HG03571 (cell line): ENCODE data around the gene MAN2A1.

Source experiments
- ATAC-seq: cut with Tn5 transposase; IDR thresholded peaks from one replicate; pipeline ENCODE4 v1.9.1; 2021; ENCODE audit not compliant: unreplicated experiment

The MAN2A1 gene

DNA sequence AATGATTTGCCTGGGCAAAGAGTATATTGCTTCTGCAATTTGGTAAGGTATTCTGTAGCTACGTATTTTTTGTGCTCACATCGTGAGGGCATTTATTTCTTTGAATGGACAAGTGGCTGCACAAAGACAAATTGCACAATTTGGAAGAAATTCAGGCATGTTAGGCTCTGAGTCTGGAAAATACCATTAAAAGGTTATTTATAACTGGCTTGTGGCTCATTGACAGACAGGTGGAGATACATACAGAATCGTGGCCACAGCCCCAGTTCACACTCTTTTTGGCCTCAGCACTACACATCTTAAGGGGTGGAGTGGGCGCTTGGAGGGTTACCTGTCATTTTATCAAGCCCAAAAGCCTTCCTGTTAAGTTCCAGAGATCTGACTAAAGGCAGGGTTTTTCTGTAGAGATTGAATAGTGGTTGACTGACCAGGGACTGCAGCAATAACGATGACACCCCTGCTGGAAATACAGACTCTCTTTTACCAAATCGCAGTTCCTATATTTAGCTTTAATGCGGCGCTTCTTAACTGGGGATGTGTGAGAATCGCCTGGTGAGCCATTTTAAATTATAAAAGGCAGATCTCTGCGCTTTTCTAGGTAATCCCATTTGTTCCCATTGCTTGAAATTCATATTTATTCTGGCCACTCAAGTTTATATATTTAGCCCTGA, 14.7 kb downstream of the MAN2A1 start:
- no peak for ATAC-seq

DNA sequence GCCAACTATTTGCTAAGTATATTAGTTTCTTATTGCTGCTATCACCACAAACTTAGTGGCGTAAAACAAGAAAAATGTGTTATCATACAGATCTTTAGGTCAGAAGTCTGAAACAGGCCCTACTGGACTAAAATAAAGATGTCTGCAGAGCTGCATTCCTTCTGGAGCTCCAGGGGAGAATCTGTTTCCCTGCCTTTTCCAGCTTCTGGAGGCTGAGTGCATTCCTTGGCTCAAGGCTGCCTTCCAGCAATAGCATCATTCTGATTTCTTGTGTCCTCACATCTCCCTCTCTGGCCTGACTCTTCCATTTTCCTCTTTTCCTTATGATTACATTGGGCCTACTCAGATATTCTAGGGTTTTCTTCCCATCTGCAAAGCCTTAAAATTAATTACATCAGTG, 15.9 kb downstream of the MAN2A1 start:
- ATAC-seq, result no peak

DNA sequence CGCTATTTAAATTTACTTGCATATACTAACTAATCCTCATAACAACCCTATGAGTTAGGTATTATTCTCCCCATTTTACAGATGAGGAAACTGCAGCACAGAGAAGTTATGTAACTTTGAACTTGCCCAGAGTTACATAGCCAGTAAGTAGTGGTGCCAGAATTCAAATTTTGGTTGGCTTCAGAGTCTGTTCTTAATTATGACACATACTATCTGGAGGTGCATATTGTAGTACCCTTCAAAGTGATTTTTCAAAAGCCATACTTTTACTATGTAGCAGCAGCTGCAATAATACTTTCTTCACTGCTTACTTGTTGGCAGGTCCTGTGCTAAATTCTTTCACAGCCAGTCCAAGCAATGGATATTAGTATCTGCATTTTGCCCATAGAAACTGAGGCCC, 16.4 kb downstream of the MAN2A1 start:
- ATAC-seq, result no peak

DNA sequence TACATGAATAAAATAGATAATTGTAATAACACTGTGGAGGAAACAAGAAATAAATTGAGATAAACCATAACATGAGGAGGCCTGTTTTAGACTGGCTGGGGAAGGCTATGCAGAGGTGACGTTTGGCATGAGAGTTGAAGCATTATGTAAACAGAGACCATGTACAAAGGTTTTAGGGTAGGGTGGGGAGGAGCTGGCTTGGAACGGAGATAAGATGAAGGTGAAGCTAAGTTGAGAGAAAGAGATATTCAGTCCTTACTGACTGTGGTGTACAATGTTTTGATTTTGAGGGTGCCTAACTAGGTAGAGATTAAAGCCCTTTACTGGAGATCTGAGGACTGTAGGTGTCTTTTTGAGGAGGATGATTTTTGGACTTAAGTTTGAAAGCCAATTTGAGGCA, 17.8 kb downstream of the MAN2A1 start:
- ATAC-seq, result no peak

DNA sequence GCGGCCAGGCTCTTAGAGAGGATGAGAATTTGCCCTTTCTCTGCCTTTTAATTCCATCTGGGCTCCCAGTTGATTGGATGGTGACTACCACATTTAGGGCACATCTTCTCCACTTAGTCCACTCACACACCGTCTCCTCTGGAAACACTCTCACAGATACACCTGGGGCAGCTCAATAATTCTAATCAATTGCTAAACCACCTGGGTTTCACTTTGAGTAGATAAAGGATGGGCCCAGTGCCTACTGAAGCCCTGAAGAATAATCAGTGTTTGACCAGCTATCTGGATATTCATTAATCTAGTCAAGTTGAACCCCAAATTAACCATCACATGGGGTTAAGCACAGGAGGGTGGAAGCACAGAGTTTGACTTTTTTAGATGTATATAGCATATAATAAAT, 19.1 kb downstream of the MAN2A1 start:
- no peak for ATAC-seq

DNA sequence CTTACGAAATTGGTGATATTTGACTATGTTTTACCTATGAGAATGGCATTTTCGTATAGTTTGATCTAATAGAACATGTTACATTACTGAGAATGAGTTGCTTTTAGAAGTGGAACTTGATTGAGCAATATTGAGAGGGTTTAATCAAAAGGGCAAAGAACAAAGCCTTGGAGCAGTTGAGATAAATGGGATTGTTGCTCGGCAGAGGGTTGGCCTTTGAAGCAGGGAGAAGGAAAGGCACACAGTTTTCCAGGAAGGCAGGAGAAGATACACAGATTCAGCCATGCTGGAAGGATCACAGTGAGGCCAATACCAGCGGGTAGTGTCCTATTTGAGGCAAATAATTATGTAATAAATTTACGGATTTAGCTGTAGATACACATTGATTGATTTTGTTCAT, 19.5 kb downstream of the MAN2A1 start:
- ATAC-seq, result no peak

DNA sequence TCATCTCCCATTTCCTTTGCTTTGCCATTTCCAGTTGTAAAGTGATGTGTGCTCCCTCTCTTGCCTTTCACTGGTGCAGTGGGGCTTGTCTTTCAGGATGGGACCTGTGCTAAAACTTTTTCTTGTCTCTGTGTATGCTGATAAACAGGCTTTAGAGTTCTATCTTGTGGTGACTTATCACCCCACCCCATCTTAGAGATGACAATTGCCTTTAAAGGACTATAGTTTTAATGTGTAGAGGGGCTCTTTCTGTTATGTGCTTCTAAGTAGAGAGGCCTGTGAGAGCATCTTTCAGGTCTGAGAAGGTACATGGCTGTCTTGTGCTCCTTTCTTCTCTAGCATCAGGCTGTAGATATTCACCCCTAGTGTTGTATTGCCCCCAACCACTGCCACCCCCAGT, 21.9 kb downstream of the MAN2A1 start:
- ATAC-seq, result no peak

DNA sequence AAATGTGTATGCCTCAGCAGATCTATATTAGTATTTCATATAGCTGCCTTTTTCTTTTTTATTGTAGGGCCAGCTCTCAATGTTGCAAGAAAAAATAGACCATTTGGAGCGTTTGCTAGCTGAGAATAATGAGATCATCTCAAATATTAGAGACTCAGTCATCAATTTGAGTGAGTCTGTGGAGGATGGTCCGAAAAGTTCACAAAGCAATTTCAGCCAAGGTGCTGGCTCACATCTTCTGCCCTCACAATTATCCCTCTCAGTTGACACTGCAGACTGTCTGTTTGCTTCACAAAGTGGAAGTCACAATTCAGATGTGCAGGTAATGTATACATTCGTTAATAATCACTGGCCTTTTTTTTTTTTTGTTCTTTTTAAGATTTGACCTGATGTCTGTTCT, 23.7 kb downstream of the MAN2A1 start:
- ATAC-seq, result no peak

DNA sequence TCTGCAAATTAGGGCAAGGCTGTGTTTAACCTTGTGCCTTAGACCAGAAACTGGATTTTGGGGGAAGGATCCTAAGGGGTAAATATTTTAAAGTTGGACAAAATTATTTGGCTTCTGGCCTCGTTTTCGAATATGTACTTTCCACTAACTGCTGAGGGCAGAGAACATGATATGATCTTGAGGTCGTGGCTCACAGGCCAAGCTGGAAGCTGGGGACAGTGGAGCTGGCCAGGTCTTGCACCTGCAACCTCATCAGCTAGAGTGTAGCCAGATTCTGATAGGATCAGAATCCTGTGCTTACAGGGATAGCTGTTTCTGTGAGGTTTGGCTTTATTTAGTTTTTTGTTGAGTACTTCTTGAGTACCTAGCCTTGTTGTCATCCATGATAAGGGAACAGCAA, 24.9 kb downstream of the MAN2A1 start:
- no peak for ATAC-seq

DNA sequence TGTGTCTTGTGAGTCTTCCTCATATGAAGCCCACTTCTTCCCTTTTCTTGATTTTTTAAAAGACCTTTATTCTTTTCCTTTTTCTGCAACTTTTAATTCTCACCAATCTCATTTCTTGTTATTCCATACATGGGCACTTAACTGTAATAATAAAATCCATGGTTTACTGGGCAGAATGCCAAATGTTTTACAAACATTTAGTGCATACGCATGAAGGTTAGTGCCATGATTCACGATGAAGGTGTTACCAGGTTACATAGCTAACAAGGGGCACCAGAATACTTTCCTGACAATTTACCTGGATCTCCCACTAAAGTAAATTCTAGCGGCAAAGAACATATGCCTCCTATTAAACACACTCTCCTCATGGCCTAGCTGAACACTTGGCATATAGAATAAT, 28.5 kb downstream of the MAN2A1 start:
- ATAC-seq, result no peak

DNA sequence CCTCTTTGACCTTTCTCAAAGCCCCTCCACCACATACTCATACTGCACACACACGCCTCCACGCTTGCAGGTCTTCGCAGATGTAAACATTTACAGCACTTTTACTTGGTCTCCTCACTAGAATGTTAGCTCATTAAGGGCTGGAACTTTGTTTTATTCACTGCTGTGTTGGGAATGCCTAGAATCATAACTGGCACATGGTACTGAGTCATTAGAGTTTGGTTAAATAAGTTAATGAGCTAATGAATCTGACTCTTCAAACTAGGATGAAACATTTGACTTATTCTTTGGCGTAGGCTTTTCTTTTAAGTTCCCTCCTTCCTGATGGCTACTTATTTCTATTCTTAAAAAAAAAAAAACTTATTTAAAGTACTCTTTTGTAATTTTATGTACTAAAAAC, 28.9 kb downstream of the MAN2A1 start:
- ATAC-seq, result no peak

DNA sequence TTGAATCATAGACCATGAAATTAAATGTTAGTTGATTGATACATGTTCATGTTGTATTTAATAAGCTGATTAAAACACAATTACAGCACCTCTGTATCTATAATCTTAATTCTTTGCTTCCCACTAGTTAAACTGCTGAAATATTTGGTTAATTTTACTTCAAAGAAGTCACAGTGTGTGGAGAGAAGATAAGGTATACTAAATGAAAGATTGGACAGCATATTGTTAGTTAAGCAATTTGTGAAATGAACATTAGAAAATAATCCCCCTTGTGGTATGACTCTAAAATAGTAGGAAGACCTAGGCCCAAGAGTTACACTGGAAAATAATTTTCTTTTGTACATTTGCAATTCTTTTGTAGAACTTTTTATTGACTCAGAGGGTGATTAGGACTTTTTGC, 30.3 kb downstream of the MAN2A1 start:
- no peak for ATAC-seq

DNA sequence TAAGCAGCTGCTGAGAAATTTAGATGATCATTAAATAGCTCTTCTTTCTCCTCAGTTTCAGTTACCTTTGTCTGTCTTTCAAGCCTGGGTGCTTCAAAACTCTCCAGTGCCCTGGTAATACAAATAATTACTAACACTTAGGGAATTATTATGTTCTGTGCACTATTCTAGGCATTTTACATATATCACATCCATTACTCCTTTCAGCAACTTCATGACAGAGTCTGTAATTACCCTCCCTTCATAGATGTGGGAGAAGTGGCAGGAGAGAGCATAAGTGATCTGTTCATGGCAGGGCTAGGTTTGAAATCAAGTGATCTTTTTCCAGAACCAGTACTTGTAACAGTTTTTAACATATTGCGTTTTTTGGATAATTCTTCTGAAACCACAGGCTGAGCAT, 32.0 kb downstream of the MAN2A1 start:
- no peak for ATAC-seq

DNA sequence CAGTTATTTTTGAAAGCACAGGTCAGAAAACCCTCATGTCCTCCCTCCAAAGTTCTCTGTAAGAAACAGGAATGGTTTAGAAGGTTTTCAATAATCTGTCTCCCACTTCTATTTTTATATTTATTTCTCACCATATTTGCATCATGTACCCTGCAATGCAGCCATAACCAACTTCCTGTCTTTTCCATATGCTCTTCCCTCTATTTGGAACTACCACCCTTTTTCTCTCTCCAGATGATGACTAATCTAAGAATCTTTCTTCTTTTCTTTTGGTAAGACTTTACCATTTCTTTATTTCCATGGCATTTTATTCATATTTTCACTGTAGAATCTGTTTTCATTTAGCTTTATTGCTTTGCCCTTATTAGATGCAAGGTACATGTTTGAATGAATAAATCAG, 33.9 kb downstream of the MAN2A1 start:
- no peak for ATAC-seq

DNA sequence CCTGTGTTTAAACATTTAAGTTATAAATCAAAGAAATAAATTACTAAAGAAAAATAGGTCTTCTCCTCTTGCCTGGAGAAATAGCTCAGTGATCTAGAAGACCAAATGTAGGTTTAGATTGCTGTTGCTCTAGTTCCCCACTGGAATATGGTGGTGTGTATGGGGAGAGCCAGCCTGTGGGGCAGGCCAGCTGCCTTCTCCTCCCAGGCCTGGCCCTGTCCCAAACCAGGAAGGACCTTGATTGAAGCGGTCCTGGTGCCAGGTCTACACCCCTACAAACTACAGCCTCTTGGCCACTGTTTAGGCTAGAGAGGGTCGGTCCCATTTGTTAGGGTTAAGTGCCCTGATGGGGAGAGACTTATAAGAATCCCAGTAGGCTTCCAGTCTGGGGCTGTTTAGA, 35.4 kb downstream of the MAN2A1 start:
- ATAC-seq, result no peak

DNA sequence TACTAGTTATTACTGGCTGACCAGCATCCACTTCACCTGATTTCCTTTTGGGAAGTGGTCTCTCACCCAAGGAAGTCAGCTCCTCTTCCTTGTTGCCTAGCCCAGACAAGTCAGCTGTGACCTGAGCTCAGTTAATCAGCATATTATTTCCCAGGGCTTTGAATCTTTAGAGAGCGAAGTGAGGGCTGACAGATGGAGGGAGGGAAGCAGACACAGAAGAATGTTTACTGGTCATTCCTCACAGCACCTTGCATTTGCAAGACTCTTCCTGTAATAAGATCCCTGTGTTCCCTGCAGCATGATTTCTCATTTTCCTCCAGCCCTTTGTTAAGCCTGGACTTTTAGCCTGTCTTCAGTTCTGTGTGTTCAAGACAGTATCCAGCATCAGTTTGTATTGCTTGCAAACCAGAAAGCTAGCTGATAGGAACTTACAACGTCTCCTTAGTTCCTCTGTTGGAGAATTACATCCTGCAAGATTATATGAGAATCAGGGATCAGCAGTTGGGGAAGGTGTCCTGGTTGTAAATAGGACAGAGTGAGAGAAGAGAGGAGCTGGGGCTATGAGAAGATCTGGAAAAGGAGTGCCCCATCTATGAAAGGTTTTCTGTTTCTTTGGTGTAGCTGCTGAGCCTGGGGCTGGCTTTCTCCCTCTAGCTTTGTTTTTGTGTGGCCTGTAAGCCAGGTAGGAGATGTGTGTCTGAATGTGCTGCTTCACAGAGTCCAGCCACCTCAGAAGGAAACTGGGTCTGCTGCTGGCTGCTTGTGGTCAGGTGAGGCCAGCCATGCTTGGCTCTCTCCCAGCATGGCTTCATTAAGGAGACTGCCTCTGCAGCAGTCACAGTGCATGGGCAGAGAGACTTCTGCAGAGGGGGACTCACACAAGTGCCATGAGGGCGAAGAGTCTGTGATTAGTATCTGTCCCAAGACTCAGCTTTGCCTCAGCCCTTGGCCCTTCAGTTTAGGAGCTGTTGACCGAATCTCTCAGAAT, 50.3 kb downstream of the MAN2A1 start:
- ATAC-seq, result peak; percentile 95

DNA sequence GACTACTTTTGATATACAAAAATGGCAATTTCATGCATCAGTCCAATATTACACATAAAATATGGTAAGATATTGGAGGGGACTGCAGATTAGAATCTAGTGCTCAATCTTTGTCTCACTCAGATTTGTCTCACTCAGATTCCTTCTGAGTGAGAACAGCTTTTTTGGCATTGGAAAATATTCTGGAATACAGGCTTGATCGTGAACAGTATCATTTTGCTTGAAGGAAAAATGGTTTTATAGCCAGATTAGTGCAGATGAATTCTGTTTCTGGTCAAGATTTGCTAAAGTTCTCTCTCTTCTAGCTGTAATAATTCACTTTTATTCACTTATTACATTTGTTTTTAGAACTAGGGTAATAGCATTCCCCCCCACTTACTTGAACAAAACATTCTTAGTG, 51.2 kb downstream of the MAN2A1 start:
- ATAC-seq, result no peak

DNA sequence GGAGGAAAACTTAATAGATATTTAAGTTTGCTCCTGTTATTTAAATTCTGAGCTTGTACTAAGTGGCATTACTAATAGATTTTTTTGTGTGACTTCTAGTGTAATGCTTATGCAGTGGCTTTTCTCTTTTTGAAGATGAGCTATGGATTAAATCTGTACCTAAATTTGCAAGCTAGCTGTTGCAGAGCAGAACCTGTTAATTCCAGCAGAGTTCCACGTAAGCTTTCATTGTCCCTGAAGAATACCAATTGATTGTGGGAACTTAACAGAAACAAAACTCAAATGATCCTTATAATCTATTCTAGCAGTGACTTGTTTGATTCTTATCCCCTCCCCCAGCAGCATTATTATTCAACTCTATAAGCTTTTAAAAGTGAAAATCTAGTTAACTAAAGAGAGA, 51.7 kb downstream of the MAN2A1 start:
- no peak for ATAC-seq

DNA sequence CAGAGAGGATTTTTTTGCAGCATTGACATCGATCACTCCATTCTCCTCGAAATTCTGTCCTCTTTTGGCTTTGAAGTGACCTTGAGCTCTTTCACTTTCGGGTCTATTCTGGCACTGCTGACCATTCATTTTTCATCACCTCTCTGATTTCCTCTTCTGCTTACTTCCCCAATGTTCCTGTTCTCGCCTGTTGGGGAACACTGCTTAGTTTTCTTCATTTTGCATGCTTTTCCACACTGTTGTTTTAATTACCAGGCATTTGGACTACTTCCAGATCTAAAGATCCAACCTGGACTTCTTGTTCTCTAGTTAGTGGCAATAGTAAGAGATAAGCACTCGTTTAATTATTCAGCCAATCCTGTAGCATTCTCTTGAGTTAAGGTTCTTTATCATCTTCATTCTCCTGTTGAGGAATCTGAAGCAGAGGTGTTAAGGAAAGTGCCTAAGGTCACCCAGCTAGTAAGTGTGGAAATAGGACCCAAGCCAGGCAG, 53.4 kb downstream of the MAN2A1 start:
- ATAC-seq, result no peak

DNA sequence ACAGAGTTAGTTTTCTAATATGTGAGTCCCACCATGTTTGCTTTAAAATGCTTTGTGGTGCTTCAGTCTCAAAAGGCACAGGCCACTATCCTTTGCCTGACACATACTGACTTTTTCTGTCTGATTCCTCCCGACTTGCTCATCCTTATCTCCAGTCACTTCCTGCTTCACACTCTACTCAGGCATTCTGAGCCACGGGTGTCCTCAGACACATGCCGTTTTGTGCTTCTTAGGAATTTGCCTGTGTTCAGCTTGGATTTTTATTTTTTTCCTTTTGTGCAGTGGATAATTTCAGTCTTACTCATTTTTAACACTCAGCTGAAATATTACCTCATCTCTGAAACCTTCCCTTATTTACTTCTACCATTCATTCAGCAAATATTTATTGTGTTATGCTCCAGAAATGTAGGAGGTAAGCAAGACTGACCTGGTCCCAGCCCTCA, 54.1 kb downstream of the MAN2A1 start:
- ATAC-seq, result no peak

DNA sequence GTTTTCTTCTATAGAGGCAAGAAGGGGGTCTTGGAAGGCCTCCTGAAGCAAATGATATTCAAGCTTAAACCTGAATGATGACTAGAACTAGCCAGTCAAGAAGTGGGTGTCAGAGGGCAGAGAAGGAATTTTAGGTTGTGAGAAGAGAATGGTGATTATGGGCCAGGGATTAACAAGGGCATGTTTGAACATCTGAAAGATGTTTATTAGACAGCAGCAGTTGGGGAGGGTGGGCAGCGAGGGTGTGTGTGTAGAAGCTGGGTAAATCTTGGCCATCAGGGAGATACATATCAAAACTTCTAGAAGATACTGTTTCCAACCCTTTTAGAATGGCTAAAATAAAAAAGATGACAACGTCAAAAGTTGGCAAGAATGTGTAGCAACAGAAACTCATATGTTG, 54.5 kb downstream of the MAN2A1 start:
- no peak for ATAC-seq

DNA sequence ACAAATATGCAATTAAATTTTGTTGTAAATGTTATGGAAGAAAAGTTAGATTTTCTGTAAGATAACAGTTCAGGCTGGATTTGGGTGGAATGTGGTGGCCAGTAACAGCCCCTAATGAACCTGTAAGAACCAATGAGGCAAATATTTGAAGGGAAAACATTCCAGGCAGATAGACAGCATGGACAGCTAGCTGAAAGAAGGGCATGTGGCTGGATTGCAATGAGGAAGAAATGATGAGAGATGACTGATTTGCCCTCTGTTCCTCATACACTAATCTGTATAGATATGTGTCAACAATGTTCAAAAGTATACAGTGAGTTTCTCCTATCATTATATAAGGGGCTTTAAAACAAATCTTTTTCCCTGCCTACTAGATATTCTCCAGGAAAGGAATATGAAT, 58.8 kb downstream of the MAN2A1 start:
- ATAC-seq, result no peak
